Suprapubic skin (tissue), 3 donors: ENCODE data around the gene SLC5A4.

Experiments
- POLR2AphosphoS5 ChIP-seq, 3 donors: sonication (generic); formaldehyde crosslinking; IDR thresholded peaks; one replicate each; pipeline ENCODE4 v1.6.1; 2017; ENCODE audit warnings: antibody characterized with exemption in 3 of 3
- TF ChIP-seq, protein P1 (sequence below), 2 donors: fragments of 200-600 bp in 1 of 2; fragments of 450-650 bp in 1 of 2; sonication (generic) in 1 of 2; IDR thresholded peaks; one replicate each; pipeline ENCODE4 v1.5.1; 2016 to 2019; ENCODE audit warnings: antibody characterized with exemption in 2 of 2, mild to moderate bottlenecking in 1 of 2, moderate library complexity in 1 of 2

DNA sequence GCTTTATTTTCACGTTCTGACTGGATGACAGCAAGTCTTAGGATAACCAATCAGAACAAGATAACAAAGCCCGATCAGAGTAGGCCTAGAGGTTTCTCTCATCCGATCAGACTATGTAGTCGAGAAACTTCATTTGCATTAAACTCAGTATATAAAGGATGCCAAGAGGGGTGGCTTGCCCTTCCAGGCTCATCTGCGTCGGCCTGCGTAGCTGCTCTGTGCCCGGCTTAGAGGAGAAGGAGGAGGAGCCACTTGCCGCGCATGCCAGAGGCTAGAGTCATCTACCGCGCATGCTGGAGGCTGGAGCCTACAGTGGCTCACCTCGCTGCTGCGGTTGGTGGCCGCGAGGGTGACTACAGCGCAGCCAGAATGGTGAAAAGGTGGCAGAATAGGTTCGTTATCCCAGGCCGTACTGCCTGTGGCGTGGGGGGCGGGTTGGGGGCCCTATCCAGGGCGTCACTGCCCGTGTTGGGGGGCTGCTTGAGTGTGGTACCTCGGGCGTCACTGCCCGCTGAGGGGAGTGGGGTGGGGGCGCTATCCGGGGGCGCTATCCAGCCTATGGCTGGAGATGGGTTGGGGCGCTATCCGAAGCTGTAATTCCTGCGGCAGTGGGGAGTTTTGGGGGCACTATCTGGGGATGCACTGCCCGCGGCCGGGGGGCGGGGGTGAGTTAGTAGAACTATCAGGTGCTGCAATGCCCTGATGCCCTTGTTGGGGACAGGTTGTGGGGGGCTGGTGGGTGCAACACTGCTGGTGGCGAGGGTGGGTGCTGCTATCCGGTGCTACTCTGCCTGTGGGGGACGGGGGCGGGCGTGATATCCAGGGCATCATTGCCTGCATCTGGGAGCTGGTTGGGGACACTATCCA, 50.1 kb downstream of the SLC5A4 start, which contains the start of gene RFPL2:
- TF ChIP-seq, protein P1, sequence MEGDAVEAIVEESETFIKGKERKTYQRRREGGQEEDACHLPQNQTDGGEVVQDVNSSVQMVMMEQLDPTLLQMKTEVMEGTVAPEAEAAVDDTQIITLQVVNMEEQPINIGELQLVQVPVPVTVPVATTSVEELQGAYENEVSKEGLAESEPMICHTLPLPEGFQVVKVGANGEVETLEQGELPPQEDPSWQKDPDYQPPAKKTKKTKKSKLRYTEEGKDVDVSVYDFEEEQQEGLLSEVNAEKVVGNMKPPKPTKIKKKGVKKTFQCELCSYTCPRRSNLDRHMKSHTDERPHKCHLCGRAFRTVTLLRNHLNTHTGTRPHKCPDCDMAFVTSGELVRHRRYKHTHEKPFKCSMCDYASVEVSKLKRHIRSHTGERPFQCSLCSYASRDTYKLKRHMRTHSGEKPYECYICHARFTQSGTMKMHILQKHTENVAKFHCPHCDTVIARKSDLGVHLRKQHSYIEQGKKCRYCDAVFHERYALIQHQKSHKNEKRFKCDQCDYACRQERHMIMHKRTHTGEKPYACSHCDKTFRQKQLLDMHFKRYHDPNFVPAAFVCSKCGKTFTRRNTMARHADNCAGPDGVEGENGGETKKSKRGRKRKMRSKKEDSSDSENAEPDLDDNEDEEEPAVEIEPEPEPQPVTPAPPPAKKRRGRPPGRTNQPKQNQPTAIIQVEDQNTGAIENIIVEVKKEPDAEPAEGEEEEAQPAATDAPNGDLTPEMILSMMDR (IDR thresholded peaks at IDR 0.05), result no peak
- TF ChIP-seq POLR2AphosphoS5 (IDR thresholded peaks at IDR 0.05), result no peak
